ENCODE data around the gene HMGCS2.
"Not testable (repeated sequence)": the region's sequence is repeated elsewhere in the genome, so short reads cannot be mapped to it uniquely, and the experiment has no call there.

HMGCS2 gene

DNA sequence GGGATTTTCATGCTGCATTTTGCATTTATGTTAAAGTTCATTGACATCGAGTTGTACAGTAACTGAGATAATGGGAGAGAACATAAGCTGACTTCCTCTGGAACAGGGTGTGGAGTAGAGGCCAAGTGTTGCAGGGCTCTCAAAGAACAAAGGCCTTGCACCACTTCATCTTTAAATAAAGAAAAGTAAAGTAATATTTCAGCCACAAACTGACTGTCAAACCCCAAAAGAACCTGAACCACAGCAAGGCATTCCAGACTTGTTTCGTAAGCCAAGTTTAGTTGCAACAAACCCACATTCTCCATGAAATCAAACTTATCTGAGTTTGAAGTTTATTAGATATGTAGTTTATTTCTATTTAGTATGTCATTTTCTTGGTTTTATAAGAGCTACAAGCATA lies 19.1 kb upstream of the HMGCS2 start:
- DNase-seq, result no peak

DNA sequence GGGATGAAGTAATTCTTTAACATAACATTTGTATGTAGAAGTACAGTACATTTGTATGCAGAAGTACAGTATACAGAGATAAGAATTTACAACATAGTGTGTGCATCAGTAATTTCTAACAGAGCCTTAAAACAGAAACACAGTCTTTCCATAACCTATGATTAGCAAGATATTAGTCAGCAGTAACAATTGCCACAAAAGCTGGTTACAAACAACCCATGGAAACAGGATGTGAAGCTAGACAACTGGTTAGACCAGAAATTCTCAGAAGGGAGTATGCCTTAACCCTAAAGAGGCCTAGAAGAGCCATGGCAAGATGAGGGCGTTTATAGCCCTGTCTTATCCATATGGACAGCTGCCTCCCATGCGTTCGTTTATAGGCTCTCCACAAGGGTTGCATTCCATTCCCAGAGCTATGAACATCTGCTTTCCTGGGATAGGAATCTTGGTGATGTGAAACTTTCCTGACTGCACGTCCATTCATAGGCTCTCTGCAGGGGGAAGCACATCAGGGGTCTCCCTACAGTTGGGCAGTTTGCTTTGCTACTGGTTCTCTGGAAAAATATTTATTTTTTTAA lies 17.9 kb upstream of the HMGCS2 start:
- DNase-seq, result not testable (repeated sequence)

DNA sequence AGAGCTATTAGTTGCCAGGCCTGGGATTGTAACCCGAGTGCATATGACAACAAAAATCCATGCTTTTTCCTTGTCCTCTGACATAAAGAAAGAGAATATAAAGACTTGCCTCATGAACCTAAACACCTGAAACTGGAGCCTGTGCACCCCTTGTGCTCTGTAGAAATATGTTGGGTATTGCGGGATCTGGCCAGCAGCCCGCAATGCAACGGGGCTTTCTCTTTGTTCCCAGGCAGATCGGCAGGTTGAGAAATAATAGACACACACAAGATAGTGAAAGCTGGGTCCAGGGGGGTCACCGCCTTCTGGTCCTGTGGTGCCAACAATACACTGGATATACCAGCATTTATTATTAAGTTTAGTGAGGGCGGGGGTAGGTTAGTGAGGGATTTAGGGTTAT lies 17.3 kb upstream of the HMGCS2 start:
- DNase-seq, result not testable (repeated sequence)

DNA sequence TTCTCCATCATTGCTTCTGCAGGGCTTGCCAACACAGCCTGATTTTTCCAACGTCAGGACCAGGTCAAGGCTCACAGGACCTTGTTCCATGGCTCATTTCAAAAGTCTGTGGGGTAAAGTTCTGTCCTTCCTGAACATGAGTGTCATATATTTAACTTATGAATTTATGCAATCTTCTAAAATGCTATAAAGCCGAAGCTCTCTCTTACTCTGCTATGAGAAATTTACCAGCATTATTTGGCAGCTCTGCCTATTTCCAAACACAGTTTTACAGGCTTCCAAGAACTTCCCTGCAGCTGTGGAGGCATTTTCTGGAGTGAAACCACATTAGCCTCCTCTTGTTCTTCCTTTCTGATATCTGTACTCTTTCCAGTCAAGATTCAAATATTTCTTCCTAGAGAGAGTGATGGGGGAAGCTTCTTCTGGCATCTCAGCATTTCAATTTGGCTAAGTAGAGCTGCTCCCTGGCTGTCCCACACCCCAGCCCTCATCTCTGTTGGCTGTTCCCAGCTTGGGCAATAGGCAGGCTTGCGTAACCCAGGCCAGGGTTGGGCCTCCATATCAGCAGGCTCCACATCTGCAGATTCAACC lies 15.6 kb upstream of the HMGCS2 start:
- no peak for DNase-seq

DNA sequence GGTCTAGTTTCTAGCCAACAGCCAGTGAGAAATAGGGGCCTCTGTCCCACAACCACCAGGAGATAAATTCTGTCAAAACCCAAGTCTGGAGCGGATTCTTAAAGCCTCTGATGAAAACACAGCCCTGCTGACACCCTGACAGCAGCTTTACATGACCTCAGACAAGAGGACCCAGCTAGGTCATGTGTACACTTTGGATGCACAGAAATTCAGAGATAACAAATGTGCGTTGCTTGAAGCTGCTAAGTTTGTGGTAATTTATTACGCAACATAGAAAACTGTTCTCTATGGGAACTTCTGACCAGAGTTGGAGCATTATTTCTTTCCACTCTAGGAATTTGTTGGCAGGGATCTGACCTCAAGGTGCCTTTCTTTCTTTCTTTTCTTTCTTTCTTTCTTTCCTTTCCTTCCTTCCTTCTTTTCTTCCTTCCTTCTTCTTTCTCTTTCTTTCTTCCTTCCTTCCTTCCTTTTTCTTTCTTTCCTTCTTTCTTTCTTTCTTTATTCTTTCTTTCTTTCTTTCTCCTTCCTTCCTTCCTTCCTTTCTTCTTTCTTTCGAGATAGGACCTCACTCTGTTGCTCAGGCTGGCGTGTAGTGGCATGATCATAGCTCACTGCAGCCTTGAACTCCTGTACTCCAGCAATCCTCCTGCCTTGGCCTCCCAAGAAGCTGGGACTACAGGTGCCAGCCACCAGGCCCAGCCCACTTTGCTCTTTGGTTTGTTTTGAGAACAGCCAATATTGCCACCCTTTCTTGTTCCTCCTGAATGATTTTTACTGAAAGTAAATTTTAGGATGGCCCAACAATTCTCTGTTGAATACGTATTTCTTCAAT lies 14.9 kb upstream of the HMGCS2 start:
- DNase-seq, result no peak

DNA sequence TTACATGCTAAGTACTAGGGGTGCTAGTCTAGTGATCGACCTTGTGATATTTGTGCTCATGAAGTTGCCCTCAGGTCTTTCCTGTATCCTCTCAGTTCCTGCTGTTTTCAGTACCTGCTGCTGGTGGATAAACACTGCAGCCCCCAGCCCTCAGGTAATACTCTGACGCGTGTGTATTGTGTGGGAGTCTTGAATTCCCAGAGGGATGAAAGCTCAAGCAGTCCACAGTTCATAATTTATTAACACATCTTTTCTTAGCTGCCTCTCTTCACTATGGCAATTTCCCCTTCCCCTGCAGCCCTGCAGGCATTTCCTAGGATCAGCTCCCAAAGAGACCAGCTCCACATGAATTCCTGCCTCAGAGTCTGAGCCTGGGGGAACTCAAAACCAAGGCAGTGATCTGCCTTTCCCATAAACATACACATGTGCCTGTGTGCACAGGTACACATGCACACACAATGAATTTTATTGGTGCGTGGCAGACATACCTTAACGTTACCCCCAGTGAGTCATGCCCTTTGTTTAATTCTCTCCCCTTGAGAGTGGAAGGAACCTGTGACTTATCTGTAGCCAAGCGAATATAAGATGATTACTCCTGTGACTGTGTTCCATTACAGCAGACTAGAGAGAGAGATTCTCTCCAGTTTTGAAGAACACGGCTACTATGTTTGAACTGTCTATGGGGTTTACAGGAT lies 14.1 kb upstream of the HMGCS2 start:
- DNase-seq, result no peak

DNA sequence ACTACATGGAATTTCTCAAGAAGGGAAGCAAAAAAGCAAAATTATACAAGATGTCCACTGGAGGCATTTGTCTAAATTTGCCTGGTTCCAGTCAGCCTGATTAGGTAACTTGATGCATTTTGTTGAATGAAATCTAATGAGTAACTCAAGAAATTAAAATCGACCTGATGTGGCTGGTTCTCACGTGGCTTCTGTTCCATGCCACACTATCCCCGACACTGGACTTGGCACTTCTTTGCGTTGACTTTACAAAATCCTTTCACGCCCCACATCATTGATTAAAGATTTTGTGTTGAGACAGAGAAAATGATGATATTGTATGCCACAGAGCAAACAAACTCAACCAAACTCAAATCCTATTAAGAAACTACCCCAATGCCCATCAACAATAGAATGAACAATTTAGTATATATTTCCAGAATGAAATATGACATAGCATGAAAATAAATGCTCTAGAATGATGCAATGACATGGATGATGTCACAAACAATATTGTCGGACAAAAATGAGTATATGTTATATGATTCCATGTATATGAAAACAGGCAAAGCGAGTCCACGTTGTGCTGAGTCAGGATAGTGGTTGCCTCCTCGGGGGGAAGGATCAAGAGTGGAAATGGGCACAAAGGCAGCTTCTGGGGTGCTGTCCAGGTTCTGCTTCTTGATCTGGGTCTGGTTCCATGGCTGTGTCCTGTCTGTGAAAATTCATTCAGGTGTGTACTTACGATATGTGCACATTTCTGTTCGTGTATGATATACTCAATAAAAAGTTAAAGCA lies 12.9 kb upstream of the HMGCS2 start:
- DNase-seq, result no peak

DNA sequence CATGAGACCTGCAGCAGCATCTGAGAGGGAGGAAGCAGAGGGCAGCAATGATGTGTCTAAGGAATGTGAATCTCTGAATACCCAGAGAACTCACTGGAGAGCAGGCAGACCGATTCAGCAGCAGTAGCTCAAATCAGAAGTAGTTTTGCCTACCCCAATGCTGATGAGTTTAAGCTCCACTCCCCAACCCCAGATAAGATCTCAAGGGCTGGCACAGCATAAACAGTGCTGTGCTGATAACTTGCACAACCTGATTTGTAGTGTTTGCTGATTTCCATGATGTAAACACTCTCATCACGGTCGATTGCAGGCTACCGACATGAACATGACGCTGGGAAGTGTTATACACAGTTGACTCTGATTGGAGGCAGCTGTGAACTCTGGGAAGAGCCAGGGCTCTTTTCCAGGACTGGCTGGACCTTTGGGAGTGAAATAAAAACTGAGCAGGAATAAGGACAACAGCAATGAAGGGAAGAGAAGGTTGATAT lies 11.2 kb upstream of the HMGCS2 start:
- no peak for DNase-seq

DNA sequence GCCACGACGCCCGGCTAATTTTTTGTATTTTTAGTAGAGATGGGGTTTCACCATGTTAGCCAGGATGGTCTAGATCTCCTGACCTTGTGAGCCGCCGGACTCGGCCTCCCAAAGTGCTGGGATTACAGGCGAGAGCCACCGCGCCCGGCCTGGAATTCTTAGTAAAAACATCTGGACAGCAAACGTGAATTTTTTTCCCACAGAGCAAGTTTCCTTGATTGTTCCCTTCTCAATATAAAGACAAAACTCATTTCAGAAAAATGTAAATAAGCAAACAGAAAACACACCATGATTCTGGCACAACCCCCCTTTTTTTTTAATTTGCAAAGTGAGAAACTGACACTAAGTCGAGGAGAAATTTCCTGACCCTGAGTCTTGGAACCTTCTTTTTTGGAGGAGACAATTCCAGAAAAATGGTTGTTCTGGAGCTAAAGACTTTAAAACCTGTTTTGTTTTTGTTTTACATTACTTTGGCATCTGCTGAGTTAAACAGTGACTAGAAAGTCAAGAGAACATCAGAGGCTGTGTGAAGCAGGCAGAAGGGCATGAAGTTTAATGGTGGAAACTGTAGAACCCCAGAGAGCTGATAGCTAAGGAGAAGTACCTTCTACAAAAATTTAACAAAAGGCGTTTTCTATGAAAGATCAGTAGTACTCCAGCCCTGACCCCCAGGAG lies 10.3 kb upstream of the HMGCS2 start:
- no peak for DNase-seq

DNA sequence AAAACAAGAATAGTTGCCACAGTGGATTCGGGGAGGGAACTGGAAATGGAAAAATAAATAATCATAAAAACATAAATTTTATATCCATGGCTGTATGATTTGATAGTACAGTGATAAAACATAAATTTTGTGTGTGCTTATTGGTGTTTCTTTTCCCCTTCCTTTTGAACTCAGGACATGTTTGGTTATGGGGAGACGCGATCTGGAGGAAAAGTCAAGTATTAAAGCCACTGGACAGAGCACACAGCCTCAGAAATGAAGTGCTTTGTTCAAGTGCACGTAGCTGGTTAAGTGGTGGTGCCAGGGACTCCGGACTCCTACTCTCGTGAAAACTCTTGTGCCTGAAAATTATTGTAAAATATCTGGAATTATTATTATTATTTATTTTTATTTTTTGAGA lies 9.7 kb upstream of the HMGCS2 start:
- DNase-seq, result no peak

DNA sequence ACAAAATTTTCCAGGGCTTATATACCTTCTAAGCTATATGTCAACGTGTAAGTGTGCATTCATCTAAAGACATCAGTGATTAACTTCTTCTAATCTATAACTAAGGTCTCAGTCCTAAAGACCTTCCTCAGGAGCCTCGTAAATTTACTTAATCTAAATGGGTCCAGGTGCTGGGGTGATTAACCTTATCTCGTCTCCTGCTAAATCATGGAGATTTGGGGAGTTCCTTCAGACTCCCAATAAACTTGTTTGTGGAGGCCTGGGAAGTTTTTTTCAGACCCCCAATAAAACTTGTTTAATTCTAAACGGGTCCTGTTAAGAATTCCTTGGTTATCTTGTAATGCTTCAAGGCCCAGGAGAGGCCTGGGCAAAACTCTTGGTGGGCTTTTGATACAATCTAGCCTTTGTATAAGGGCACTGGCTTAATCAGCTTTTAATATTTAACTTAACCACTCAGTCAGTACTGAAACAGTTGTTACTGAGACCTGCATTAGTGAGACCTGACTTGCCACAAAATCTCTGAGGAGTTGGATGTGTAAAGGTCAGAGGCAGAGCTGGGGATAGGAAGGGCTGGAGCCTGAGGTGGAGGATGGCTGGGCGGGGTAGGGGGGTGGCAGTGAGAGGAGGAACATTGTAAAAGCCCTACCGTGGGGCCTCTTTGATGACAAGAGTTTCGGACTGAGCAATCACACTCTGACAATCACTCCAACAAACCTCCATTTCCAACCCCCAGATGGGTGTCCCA lies 6.2 kb upstream of the HMGCS2 start:
- no peak for DNase-seq

DNA sequence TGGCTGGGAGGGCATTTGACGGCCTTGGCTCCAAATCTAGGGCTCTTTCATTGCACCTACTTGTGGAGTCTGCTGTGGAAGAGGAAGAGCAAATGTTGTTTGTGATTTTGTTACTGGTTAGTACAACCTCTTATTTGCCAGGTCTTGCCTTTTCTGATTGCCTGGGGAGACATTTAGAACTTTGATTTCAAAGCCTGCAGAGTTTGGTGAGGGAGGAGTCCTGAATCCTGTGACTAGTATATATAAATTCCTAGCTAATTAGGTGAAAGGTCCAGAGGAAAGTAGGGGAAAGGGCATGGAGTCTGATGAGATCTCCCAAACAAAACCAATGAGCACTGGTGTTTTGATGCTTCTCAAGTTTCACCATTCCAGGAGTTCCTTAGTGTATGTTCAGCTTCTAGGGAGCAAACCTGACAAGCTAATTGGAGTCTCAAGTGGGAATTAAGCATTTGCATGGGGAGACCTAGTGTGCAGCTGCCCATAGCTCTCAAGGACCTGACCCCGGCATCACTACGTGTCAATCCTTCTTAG lies 5.1 kb upstream of the HMGCS2 start:
- no peak for DNase-seq

DNA sequence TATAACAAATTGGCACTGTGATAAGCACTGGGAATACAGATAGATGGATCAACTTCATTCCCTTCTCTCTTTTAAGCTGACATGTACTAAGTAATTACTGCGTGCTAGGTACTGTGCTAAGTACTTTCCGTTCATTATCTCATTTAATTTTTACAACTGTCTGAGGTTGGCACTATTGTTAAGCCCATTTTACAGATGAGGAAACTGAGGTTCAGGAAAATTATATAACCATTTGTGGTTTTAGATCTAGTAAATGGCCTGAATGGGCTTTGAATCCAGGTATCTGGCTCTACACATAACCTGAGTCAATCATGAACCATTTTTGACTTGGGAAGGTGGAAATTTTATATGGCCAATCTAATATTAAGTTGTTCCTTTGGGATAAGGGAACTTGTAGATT lies 3.6 kb upstream of the HMGCS2 start:
- DNase-seq, result no peak

DNA sequence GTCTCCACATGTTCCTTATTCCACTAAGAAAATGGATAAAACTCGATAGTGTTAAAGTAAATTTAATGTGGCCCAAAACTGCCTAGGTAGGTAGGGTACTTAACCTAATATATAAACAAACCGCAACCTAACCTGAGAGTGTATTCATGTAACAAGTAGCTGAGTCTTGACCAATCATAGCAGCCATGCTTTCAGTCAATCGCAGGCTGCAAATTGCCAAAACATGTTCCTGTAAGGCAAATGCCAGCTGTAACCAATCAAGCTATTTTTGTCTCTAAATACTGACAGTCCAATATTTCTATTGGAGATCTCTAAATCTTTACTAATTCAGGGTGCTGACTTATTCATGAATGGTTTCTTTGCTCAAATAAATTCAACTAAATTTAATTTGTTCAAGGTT lies 3.1 kb upstream of the HMGCS2 start:
- no peak for DNase-seq

DNA sequence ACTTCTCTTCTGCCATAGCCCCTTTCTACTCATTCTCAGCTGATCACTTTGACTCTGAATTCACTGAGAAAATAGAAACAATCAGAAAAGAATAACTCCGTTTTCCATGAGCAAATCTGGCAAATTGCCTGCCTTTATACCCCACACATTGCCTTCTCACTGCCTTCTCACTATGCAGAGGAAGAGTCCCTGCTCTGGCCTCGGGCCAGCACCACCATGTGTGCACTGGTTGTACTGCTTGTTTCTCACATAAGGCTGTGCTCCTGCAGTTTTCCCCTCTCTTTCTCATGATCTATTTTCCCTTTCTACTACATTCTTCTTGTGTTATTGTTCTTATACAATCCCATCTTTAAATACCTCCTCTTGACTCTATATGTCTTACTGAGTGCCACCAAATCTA lies 2.3 kb upstream of the HMGCS2 start:
- DNase-seq, result no peak

DNA sequence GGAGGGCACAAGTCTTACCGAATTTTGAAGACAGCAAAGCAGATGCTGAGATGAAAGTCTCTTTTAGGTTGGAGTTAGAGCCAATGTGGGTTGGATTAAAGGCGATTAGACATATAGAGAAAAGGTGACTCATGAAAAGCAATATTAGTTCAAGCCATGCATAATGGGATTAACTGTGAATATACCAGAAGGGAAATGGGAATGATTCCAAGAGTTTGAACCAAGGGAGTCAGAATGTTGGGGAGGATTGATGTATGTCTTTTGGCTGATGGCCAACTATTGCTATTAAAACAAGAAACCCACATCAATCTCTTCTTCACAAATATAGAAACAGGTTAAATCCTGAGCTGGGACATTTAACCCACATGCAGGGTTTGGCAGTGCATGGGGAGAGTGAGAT lies 1.2 kb downstream of the HMGCS2 start:
- DNase-seq, result no peak

DNA sequence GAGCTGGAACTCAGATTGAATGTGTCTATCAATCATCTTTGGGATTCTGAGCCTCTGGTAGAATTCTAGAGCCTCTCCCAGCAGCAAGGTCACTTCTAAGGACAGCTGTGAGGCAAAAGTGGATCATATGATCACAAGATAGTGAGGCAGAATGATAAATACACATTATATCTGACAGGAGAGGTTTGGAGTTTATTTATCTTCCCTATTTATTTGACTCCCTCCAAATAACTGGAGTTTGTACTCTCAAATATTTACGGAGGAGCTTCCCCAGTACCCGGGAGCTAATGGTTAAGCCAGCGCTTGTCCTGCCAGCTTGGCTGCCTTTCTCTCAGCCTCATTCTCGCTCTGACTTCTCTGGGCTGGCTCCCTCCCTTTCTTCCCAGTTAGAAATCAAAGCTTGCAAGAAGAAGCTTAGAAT lies 2.3 kb downstream of the HMGCS2 start:
- DNase-seq, result no peak

DNA sequence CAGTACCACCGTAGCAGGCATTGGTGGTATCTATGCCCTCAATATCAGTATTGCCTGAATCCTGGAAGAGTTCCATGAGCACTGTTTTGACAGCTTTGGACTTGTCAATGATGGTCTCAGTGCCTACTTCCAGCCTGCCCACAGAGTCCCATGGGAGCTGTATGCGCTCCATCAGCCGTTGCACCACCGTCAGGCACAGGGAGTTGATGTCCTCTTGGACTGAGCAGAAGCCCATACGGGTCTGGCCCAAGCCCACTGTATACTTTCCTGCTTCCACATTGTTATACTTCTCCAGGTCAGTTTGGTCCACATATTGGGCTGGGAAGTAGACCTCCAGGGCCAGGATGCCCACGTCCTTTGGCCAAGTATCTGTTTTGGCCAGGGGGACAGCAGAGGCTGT lies 4.5 kb downstream of the HMGCS2 start:
- no peak for DNase-seq

DNA sequence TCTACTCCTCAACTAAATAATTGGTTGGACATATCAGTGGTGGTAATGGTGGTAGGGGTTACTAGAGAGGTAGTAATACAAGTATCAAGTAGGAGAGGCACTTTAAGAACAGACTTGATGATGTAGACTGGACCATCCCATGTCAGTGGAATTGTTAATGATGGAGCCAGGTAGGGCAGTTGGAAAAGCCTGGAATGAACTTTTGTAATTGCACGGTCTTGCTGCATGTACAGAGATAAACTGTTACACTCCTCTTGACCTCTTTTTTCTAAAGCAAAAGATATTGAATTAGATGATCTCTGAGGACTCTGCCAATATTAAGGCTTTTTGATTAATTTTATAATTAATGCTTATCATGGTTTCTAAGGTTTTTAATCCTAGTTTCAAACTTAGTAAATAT lies 5.8 kb downstream of the HMGCS2 start:
- DNase-seq, result no peak

DNA sequence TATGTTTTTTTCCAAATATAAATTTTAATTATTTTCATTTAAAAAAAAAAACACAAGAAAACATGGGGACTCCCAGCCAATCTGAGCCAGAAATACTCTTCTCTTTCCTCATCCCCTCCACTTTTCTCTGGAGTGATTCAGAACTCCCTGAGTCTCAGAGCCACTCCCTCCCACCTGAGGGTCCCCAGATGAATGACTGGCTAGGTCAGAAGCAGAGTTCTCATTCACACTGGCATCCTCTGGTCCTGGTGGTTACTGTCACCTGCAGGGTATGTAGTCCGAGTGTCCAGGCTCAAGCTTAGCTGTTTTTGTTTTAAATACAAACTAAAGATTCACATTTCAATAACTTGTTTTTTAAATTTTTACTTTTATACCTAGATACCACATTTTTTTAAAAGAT lies 6.3 kb downstream of the HMGCS2 start:
- no peak for DNase-seq

DNA sequence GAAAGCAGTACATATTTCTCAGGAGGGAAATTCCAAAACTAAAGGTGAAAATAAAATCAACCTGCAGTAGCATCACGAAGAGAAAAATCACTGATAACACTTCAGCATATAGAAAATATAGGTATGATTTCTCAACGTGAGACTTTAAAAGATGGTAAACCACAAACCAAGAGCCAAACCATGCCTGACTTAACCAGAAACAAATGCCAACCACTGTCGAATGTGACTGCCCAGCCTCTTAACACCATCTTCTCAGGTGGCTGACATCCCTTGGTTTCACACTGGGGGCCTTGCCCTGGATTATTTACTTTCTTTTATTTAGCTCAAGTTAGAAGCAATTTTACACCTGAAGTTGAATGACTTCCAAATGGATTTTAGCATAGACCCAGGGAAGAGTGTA lies 10.1 kb downstream of the HMGCS2 start:
- DNase-seq, result no peak

All from activated T-cell treated with anti-CD3 and anti-CD28 coated beads, Interleukin-2, amount 50 U/mL, for 48 hours (primary cell).